ENCODE measurements around the gene NOL6. TPM values are rescaled to one million over a fixed set of nuclear protein-coding genes. Genes with fewer than 3 reads are reported as not detected.

The NOL6 gene
- total RNA-seq, 1 experiment from 2014 or later, result 48.5 TPM

DNA sequence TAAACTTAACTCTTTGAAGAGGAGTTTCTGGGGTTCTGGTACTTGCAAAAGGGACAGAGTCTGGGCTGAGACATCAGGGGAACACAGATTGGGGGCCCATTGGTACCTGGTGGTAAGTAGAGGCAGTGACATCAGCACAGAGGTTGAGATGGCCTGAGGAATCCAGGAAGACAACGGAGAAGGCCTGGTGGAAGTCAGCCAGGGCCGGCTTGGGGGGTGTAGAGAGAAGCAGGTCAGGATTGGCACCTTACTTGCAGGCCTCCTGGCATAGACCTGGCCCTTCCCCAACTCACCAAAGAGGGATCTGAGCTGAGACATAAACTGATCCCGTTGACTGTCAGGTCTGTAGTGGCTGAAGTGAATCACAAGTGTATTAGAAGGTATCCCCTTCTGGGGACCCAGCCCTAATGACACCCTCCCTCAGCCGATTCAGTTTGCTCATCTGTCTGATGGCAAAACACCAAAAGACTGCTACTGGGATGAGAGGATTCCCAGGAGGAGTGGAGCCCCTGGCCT, 5.5 kb downstream of the NOL6 start (continued):
- no peak for TF ChIP-seq FOXP4 (CRISPR knock-in tag; IDR thresholded peaks at IDR 0.05)

- POLR2A ChIA-PET, result interaction anchor here (0.5 to 1.5 kb wide), 2 partner anchors 92 to 600 kb away, joined by 3 to 4 read pairs; no protein-coding TSS in a partner anchor
- Mint-ChIP-seq H3K27ac (no peak overlapping the region), H3K4me1 (0 out of 2 replicates have a peak, but pooled peaks cover 4% of the 10 kb centered on the region), H3K4me3 (no peak overlapping the region), H3K36me3 (peaks cover 72% of the 10 kb centered on the region), H3K27me3 (ENCODE audit: low read depth) (no peaks in the 10 kb centered on the region), H3K9me3 (no peaks in the 10 kb centered on the region)
- ATAC-seq, result no peak
- CTCF ChIA-PET, result interaction anchor here (0.9 to 2.6 kb wide), 18 partner anchors 13 to 180 kb away, joined by 3 to 76 read pairs (median 8); partner anchors contain the start of genes ANKRD18B, AQP3 and AQP7
- DNase-seq (ENCODE audit: low spot score), result no peak
- TF ChIP-seq AR (CRISPR knock-in tag; IDR thresholded peaks at IDR 0.05), result no peak
- TF ChIP-seq NR3C1 (CRISPR knock-in tag; conservative IDR thresholded peaks at IDR 0.05; ENCODE audit: low read depth), result no peak
- TF ChIP-seq JAZF1 (CRISPR knock-in tag; IDR thresholded peaks at IDR 0.05), result no peak
- TF ChIP-seq, protein P1, sequence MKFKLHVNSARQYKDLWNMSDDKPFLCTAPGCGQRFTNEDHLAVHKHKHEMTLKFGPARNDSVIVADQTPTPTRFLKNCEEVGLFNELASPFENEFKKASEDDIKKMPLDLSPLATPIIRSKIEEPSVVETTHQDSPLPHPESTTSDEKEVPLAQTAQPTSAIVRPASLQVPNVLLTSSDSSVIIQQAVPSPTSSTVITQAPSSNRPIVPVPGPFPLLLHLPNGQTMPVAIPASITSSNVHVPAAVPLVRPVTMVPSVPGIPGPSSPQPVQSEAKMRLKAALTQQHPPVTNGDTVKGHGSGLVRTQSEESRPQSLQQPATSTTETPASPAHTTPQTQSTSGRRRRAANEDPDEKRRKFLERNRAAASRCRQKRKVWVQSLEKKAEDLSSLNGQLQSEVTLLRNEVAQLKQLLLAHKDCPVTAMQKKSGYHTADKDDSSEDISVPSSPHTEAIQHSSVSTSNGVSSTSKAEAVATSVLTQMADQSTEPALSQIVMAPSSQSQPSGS (CRISPR knock-in tag; IDR thresholded peaks at IDR 0.05; ENCODE audit: borderline replicate concordance, low read depth), result no peak
- TF ChIP-seq, protein P2, sequence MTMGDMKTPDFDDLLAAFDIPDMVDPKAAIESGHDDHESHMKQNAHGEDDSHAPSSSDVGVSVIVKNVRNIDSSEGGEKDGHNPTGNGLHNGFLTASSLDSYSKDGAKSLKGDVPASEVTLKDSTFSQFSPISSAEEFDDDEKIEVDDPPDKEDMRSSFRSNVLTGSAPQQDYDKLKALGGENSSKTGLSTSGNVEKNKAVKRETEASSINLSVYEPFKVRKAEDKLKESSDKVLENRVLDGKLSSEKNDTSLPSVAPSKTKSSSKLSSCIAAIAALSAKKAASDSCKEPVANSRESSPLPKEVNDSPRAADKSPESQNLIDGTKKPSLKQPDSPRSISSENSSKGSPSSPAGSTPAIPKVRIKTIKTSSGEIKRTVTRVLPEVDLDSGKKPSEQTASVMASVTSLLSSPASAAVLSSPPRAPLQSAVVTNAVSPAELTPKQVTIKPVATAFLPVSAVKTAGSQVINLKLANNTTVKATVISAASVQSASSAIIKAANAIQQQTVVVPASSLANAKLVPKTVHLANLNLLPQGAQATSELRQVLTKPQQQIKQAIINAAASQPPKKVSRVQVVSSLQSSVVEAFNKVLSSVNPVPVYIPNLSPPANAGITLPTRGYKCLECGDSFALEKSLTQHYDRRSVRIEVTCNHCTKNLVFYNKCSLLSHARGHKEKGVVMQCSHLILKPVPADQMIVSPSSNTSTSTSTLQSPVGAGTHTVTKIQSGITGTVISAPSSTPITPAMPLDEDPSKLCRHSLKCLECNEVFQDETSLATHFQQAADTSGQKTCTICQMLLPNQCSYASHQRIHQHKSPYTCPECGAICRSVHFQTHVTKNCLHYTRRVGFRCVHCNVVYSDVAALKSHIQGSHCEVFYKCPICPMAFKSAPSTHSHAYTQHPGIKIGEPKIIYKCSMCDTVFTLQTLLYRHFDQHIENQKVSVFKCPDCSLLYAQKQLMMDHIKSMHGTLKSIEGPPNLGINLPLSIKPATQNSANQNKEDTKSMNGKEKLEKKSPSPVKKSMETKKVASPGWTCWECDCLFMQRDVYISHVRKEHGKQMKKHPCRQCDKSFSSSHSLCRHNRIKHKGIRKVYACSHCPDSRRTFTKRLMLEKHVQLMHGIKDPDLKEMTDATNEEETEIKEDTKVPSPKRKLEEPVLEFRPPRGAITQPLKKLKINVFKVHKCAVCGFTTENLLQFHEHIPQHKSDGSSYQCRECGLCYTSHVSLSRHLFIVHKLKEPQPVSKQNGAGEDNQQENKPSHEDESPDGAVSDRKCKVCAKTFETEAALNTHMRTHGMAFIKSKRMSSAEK (CRISPR knock-in tag; IDR thresholded peaks at IDR 0.05; ENCODE audit: borderline replicate concordance), result no peak
- no peak for TF ChIP-seq ZNF396 (CRISPR knock-in tag; IDR thresholded peaks at IDR 0.05; ENCODE audit: borderline replicate concordance)
- TF ChIP-seq, protein P3, sequence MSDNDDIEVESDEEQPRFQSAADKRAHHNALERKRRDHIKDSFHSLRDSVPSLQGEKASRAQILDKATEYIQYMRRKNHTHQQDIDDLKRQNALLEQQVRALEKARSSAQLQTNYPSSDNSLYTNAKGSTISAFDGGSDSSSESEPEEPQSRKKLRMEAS (CRISPR knock-in tag; IDR thresholded peaks at IDR 0.05), result no peak
- TF ChIP-seq TP53 (CRISPR knock-in tag; IDR thresholded peaks at IDR 0.05), result no peak
- TF ChIP-seq ZBTB21 (CRISPR knock-in tag; IDR thresholded peaks at IDR 0.05; ENCODE audit: borderline replicate concordance), result no peak
- TF ChIP-seq RORB (CRISPR knock-in tag; IDR thresholded peaks at IDR 0.05), result no peak
- no peak for TF ChIP-seq SMAD3 (CRISPR knock-in tag; IDR thresholded peaks at IDR 0.05; ENCODE audit: borderline replicate concordance)
- TF ChIP-seq FOXJ3 (CRISPR knock-in tag; IDR thresholded peaks at IDR 0.05; ENCODE audit: borderline replicate concordance), result no peak
- TF ChIP-seq ATF6 (CRISPR knock-in tag; IDR thresholded peaks at IDR 0.05), result no peak
- no peak for TF ChIP-seq ATF1 (CRISPR knock-in tag; IDR thresholded peaks at IDR 0.05)
- TF ChIP-seq, protein P4, sequence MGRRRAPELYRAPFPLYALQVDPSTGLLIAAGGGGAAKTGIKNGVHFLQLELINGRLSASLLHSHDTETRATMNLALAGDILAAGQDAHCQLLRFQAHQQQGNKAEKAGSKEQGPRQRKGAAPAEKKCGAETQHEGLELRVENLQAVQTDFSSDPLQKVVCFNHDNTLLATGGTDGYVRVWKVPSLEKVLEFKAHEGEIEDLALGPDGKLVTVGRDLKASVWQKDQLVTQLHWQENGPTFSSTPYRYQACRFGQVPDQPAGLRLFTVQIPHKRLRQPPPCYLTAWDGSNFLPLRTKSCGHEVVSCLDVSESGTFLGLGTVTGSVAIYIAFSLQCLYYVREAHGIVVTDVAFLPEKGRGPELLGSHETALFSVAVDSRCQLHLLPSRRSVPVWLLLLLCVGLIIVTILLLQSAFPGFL (CRISPR knock-in tag; IDR thresholded peaks at IDR 0.05; ENCODE audit: borderline replicate concordance), result no peak
- TF ChIP-seq SMAD4 (CRISPR knock-in tag; IDR thresholded peaks at IDR 0.05), result no peak
- TF ChIP-seq ZNF423 (CRISPR knock-in tag; IDR thresholded peaks at IDR 0.05), result no peak
- TF ChIP-seq, protein P5, sequence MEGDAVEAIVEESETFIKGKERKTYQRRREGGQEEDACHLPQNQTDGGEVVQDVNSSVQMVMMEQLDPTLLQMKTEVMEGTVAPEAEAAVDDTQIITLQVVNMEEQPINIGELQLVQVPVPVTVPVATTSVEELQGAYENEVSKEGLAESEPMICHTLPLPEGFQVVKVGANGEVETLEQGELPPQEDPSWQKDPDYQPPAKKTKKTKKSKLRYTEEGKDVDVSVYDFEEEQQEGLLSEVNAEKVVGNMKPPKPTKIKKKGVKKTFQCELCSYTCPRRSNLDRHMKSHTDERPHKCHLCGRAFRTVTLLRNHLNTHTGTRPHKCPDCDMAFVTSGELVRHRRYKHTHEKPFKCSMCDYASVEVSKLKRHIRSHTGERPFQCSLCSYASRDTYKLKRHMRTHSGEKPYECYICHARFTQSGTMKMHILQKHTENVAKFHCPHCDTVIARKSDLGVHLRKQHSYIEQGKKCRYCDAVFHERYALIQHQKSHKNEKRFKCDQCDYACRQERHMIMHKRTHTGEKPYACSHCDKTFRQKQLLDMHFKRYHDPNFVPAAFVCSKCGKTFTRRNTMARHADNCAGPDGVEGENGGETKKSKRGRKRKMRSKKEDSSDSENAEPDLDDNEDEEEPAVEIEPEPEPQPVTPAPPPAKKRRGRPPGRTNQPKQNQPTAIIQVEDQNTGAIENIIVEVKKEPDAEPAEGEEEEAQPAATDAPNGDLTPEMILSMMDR (IDR thresholded peaks at IDR 0.05), result no peak
Observed at GRCh38 chr9:33467526-33467925, 6.2 kb downstream of the NOL6 start.

All from WTC11 (cell line).